SJSA1 (cell line): ENCODE results near the gene PAQR5. TPM values are rescaled to one million over a fixed set of nuclear protein-coding genes. Genes with fewer than 3 reads are reported as not detected.
A peak's percentile ranks its signal among the peaks of the same experiment; 100 is the strongest.
"Not testable (repeated sequence)": the region's sequence is repeated elsewhere in the genome, so short reads cannot be mapped to it uniquely, and the experiment has no call there.

Source experiments
- DNase-seq, 2 experiments: peaks; one replicate each; pipeline ENCODE4 v3.0.0-alpha.2; 2015 to 2020; ENCODE audit warnings: low spot score in 2 of 2, low read depth in 1 of 2
- H3K27ac ChIP-seq: fragments of 250-450 bp; sonication (Bioruptor Pico); 2 replicates; pipeline ENCODE4 v1.5.1; 2020; ENCODE audit warnings: mild to moderate bottlenecking, moderate library complexity
- H3K27me3 ChIP-seq: fragments of 250-450 bp; sonication (Bioruptor Pico); replicated peaks from 2 replicates; pipeline ENCODE4 v1.5.1; 2020; ENCODE audit warnings: mild to moderate bottlenecking, moderate library complexity
- H3K36me3 ChIP-seq: fragments of 250-450 bp; sonication (Bioruptor Pico); 2 replicates; pipeline ENCODE4 v1.5.1; 2020; ENCODE audit warnings: mild to moderate bottlenecking
- H3K4me1 ChIP-seq: fragments of 250-450 bp; sonication (Bioruptor Pico); replicated peaks from 2 replicates; pipeline ENCODE4 v1.6.1; 2021; ENCODE audit warnings: mild to moderate bottlenecking
- H3K4me3 ChIP-seq: fragments of 250-450 bp; sonication (Bioruptor Pico); 2 replicates; pipeline ENCODE4 v1.5.1; 2020; ENCODE audit warnings: mild to moderate bottlenecking
- H3K9me3 ChIP-seq: fragments of 250-450 bp; sonication (Bioruptor Pico); replicated peaks from 2 replicates; pipeline ENCODE4 v1.5.1; 2020; ENCODE audit warnings: mild to moderate bottlenecking
- total RNA-seq: library from RNA; depleted of rRNA; stranded (reverse); fragments of >200 nt; shearing (Covaris generic); gene quantifications from 2 replicates; pipeline ENCODE4 v1.2.3, GENCODE V29; 2014

The PAQR5 gene
- total RNA-seq, 1 experiment from 2014 or later: 10.5 TPM

GRCh38 chr15:69433831-69434230, 135.1 kb downstream of the PAQR5 start:
- peaks cover 97% of the 10 kb centered on the region for H3K36me3 ChIP-seq

DNA sequence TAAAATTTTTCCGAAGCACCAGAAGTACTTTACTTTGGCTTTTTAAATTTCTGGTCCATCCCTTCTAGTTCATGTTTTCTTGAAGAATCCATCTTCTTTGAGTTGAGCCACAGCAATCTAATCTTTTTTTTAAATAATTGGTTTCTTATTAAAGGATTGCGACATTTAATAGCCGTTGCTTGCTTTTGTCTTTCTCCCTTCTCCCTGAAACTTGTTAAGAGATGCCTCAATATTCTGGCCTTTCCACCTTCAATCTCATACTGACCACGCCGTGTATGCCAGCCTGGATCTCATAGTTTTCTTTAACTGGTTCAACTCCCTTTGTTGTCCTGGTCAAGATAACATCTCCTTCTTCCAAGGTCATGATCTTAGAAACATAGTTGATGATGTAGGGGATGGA, 135.5 kb downstream of the PAQR5 start:
- Histone ChIP-seq H3K4me3 (no peak overlapping the region), H3K27me3 (no peaks in the 10 kb centered on the region), H3K4me1 (no peaks in the 10 kb centered on the region), H3K9me3 (no peaks in the 10 kb centered on the region), H3K27ac (no peak overlapping the region), H3K36me3 (peaks cover 97% of the 10 kb centered on the region)
- DNase-seq: no peak

More at GRCh38 chr15:69433831-69434230, 135.1 kb downstream of the PAQR5 start:
- no peak overlapping the region for H3K4me3 ChIP-seq
- no peaks in the 10 kb centered on the region for H3K4me1 ChIP-seq
- H3K27me3 ChIP-seq: no peaks in the 10 kb centered on the region
- no peak for DNase-seq
- H3K27ac ChIP-seq: no peak overlapping the region
- no peaks in the 10 kb centered on the region for H3K9me3 ChIP-seq

- Histone ChIP-seq H3K36me3 (peaks cover 97% of the 10 kb centered on the region), H3K4me3 (no peak overlapping the region), H3K27ac (no peak overlapping the region), H3K27me3 (no peaks in the 10 kb centered on the region), H3K4me1 (no peaks in the 10 kb centered on the region), H3K9me3 (no peaks in the 10 kb centered on the region)
- DNase-seq: no peak
These were observed 136.0 kb downstream of the PAQR5 start for GRCh38 chr15:69434679-69435078.

DNA sequence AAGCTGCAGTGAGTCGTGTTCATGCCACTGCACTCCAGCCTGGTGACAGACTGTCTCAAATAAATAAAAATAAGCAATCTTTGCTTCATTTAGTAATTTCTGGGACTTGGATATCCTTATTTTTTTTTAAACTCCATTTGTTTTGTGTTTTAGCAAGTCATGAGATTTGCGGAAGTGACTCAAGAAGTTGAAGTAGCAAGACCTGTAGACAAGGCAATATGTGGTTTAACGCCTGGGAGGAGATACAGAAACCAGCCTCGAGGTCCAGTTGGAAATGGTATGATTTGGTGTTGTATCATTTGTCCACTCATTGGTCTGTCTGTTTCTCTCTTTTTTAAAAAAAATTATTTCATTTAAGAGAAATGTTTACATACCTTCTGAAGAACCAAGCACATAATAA, 137.3 kb downstream of the PAQR5 start:
- no peak overlapping the region; the same call in 1 of the 2 replicates for H3K27ac ChIP-seq
- no peaks in the 10 kb centered on the region for H3K4me1 ChIP-seq
- H3K27me3 ChIP-seq: no peaks in the 10 kb centered on the region
- DNase-seq: no peak
- peaks cover 97% of the 10 kb centered on the region for H3K36me3 ChIP-seq
- H3K9me3 ChIP-seq: no peaks in the 10 kb centered on the region
- no peak overlapping the region for H3K4me3 ChIP-seq

DNA sequence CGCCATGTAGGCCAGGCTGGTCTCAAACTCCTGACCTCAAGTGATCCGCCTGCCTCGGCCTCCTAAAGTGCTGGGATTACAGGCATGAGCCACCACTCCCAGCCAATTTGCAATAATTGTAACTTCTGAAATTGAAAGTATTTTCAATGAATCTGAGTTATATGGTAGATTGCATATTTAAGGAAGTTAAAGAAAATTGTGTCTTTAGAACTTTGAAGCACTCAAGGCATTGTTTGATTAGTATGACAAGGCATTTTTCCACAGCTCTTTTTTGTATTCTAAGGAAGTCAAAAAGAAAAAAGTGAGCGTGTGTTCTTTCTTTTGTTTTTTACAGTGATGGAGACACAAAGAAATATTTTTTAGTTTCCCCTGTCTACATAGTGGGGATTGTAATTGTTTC, 138.2 kb downstream of the PAQR5 start:
- Histone ChIP-seq H3K9me3 (no peaks in the 10 kb centered on the region), H3K4me1 (no peaks in the 10 kb centered on the region), H3K27ac (no peak overlapping the region), H3K4me3 (no peak overlapping the region), H3K36me3 (peaks cover 97% of the 10 kb centered on the region), H3K27me3 (no peaks in the 10 kb centered on the region)
- DNase-seq: no peak

- no peak for DNase-seq
- no peaks in the 10 kb centered on the region for H3K9me3 ChIP-seq
- no peak overlapping the region for H3K27ac ChIP-seq
- H3K4me1 ChIP-seq: no peaks in the 10 kb centered on the region
- peaks cover 97% of the 10 kb centered on the region for H3K36me3 ChIP-seq
- no peak overlapping the region for H3K4me3 ChIP-seq
- no peaks in the 10 kb centered on the region for H3K27me3 ChIP-seq
These were observed 140.9 kb downstream of the PAQR5 start for GRCh38 chr15:69439623-69440022.

DNA sequence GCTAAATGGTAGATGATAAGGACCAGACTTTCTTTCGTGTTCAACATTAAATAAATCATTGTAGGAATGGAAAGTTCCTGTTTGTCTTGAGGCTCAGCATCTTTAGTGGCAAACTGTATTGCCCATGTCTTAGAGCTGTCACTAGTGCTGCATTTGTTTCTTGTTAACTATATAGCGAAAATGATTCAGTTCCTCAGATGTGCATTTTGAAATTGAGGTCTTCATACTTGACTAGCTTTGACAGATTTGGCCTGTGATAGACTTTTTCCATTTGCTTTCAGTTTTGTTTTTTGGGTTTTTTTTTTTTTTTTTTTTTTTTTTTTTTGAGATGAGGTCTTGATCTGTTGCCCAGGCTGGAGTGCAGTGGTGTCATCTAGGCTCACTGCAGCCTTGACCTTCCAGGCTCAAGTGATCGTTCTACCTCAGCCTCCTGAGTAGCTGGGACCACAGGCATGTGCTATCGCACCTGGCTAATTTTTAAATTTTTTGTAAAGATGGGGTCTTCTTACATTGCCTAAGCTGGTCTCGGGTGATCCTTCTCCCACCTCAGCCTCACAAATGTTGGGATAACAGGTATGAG, 144.4 kb downstream of the PAQR5 start:
- H3K36me3 ChIP-seq: peaks cover 97% of the 10 kb centered on the region
- H3K4me1 ChIP-seq: no peaks in the 10 kb centered on the region
- H3K9me3 ChIP-seq: no peaks in the 10 kb centered on the region
- no peak for DNase-seq
- no peak overlapping the region for H3K4me3 ChIP-seq
- H3K27me3 ChIP-seq: no peaks in the 10 kb centered on the region
- no peak overlapping the region for H3K27ac ChIP-seq

DNA sequence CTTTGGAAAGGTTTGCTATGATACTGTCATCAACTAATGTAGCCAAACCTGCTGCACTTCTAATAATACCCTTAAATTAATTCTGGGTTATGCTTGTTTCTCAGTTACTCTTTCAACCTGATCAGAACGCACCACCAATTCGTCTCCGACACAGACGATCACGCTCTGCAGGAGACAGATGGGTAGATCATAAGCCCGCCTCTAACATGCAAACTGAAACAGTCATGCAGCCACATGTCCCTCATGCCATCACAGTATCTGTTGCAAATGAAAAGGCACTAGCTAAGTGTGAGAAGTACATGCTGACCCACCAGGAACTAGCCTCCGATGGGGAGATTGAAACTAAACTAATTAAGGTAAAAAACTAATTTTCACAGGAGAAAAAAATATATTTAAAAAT, 146.0 kb downstream of the PAQR5 start:
- H3K27me3 ChIP-seq: no peaks in the 10 kb centered on the region
- H3K36me3 ChIP-seq: peaks cover 95% of the 10 kb centered on the region
- no peak overlapping the region for H3K27ac ChIP-seq
- DNase-seq: no peak
- H3K4me1 ChIP-seq: no peaks in the 10 kb centered on the region
- no peak overlapping the region for H3K4me3 ChIP-seq
- H3K9me3 ChIP-seq: no peaks in the 10 kb centered on the region

DNA sequence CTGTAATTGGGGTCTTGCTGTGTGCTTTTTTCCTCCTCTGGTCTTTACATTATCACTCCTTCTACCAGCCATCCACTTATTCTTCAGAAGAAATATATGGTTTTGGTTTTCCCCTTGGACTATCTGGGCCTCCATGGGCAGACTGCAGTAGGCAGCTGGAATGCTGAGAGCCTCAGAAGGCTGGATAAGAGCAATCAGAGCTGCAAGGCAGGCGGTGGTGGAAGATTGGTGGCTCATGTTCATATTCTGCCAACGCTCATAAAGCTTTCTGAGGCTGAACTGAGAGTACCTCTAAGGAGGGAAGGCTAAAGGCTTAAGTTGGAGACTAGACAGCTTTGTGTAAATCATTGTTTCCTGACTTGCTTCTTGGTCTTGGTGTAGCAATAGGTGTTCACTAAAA, 148.2 kb downstream of the PAQR5 start:
- DNase-seq: no peak
- Histone ChIP-seq H3K27me3 (no peaks in the 10 kb centered on the region), H3K4me3 (no peak overlapping the region), H3K36me3 (peaks cover 74% of the 10 kb centered on the region), H3K9me3 (no peaks in the 10 kb centered on the region), H3K4me1 (no peaks in the 10 kb centered on the region; the same call in 1 of the 2 replicates), H3K27ac (no peak overlapping the region)

GRCh38 chr15:69450221-69450620, 151.5 kb downstream of the PAQR5 start:
- not testable (repeated sequence) for H3K27ac ChIP-seq, DNase-seq, H3K27me3 ChIP-seq, H3K4me3 ChIP-seq, H3K9me3 ChIP-seq
- Histone ChIP-seq H3K4me1 (peaks cover 18% of the 10 kb centered on the region), H3K36me3 (peaks cover 72% of the 10 kb centered on the region)

DNA sequence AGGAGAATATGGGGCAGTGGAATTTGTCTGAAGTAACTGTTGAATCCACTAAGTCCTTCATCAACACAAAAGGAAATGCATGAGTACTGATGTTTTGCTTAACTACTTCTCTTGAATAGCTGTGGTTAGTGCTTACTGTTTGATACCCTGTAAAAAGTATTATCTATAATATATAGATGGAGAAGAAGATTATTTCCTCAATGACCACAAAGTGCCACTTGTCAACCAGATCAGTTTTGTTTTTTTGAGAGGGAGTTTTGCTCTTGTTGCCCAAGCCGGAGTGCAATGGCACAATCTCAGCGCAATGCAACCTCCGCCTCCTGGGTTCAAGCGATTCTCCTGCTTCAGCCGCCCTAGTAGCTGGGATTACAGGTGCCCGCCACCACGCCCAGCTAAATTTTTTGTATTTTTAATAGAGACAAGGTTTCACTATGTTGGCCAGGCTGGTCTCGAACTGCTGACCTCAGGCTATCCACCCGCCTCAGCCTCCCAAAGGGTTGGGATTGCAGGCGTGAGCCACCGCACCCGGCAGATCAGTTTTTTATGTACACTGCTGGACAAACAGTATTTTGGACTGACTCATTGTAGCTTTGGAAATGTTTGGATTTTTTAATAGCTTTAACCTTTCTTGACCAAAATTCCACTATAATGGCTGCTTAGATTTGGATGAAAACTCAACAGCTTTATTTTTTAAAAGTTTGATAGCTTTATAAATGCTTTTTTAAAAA, 152.4 kb downstream of the PAQR5 start:
- Histone ChIP-seq H3K4me3 (no peak overlapping the region), H3K9me3 (no peaks in the 10 kb centered on the region), H3K27me3 (no peaks in the 10 kb centered on the region), H3K4me1 (peaks cover 23% of the 10 kb centered on the region), H3K27ac (no peak overlapping the region), H3K36me3 (peaks cover 72% of the 10 kb centered on the region)
- DNase-seq: no peak

DNA sequence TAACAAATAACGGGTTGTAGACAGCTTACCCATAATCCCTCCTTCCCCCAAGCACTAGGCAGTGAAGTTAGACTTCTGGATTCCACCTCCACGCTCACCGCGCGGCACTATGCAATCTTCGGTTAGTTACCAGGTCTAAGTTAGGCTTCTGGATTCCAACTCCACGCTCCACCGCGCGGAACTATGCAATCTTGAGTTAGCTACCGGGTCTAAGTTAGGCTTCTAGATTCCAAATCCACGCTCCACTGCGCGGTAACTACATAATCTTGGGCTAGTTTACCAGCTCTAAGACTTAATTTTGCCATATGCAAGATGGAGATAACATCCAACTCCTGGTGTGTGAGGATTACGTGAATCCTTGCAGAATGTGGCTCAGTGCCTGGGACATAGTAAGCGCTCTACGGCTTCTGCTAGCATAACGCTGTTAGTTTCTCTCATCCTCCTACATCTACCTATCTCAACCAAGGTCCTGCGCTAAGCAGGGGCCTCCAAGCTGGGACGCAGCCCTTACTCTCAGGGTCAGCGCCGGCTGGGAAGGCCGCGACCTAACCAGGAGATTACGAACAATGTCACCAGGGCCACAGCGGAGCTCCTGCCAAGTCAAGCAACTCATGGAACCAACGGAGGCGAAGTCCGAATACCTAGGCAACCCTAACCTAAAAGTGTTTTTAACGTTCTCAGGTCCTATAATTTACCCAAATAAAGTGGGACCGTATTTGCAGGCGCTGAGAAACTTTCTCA, 153.4 kb downstream of the PAQR5 start:
- Histone ChIP-seq H3K27ac (0 out of 2 replicates have a peak overlapping the region, but pooled peaks have one; percentile 1), H3K9me3 (no peaks in the 10 kb centered on the region), H3K4me3 (peak overlapping the region; percentile 80), H3K27me3 (no peaks in the 10 kb centered on the region), H3K4me1 (peaks cover 23% of the 10 kb centered on the region), H3K36me3 (peaks cover 72% of the 10 kb centered on the region)
- no peak for DNase-seq

- peak; percentile 95 to 96 for DNase-seq
- Histone ChIP-seq H3K9me3 (no peaks in the 10 kb centered on the region), H3K36me3 (peaks cover 73% of the 10 kb centered on the region), H3K27me3 (no peaks in the 10 kb centered on the region), H3K27ac (peak within 1 kb of the TSS; percentile 61), H3K4me3 (peak within 1 kb of the TSS; percentile 80), H3K4me1 (peaks cover 23% of the 10 kb centered on the region)
These were observed 154.2 kb downstream of the PAQR5 start, which contains the start of gene RPLP1 for GRCh38 chr15:69452692-69453521. Gene RPLP1, plus strand, starts transcription at chr15:69452818. Its CDS starts 131 bp downstream, at chr15:69452949.
